Raji (cell line): ENCODE data around the gene STX4.

Source experiments
- POLR2A ChIP-seq: IDR thresholded peaks from 2 replicates; pipeline ENCODE4 v1.6.1; 2011; ENCODE audit warnings: low read depth, low read length, control low read depth; ENCODE audit not compliant: insufficient read depth

Gene STX4

GRCh38 chr16:31032736-31033708, at the start of gene STX4:
Gene STX4 (plus strand): TSS chr16:31033558. CDS start chr16:31033806, 248 bp downstream.
- TF ChIP-seq POLR2A: peak; percentile 76

GRCh38 chr16:30983898-30984610, 49.3 kb upstream of the STX4 start:
- no peak for TF ChIP-seq POLR2A

GRCh38 chr16:30984669-30985400, 48.5 kb upstream of the STX4 start, which contains the start of gene HSD3B7:
Gene HSD3B7 (plus strand): TSS chr16:30985207. CDS start chr16:30985659, 452 bp downstream.
- TF ChIP-seq POLR2A: no peak

- TF ChIP-seq POLR2A: no peak
These were observed 47.8 kb upstream of the STX4 start for GRCh38 chr16:30985401-30986128.

GRCh38 chr16:30986129-30986991, 47.0 kb upstream of the STX4 start:
- no peak for TF ChIP-seq POLR2A

GRCh38 chr16:30987581-30988190, 45.7 kb upstream of the STX4 start:
- no peak for TF ChIP-seq POLR2A

- no peak for TF ChIP-seq POLR2A
These were observed 43.8 kb upstream of the STX4 start for GRCh38 chr16:30989469-30990047.

- no peak for TF ChIP-seq POLR2A
These were observed 43.3 kb upstream of the STX4 start for GRCh38 chr16:30990105-30990504.

- no peak for TF ChIP-seq POLR2A
These were observed 42.3 kb upstream of the STX4 start for GRCh38 chr16:30991052-30991451.

- no peak for TF ChIP-seq POLR2A
These were observed 41.0 kb upstream of the STX4 start for GRCh38 chr16:30992276-30992780.

GRCh38 chr16:30992931-30993816, 40.2 kb upstream of the STX4 start:
- no peak for TF ChIP-seq POLR2A

GRCh38 chr16:30995927-30996323, 37.4 kb upstream of the STX4 start:
- no peak for TF ChIP-seq POLR2A
